ENCODE measurements around the gene XCL2.

DNA sequence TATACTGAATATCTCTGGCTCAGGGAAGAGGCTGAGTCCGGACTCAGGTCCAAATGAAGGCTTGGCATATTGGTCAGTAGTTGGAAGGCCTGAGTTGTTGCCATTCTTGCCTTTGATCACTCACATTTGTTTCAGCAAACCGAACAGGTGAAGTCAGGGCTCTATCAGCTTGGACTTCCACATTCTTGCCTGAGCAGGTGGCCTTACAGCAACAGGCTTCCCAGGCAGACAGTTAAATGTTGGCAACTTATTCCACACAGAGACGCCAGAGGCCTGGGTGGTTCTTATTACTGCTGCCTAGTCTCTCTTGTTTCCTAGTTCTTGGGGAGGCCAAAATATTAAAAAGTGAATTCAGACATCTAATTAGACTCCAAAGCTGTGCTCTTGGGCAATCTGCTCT, 36.6 kb downstream of the XCL2 start:
- TF ChIP-seq, protein P1, sequence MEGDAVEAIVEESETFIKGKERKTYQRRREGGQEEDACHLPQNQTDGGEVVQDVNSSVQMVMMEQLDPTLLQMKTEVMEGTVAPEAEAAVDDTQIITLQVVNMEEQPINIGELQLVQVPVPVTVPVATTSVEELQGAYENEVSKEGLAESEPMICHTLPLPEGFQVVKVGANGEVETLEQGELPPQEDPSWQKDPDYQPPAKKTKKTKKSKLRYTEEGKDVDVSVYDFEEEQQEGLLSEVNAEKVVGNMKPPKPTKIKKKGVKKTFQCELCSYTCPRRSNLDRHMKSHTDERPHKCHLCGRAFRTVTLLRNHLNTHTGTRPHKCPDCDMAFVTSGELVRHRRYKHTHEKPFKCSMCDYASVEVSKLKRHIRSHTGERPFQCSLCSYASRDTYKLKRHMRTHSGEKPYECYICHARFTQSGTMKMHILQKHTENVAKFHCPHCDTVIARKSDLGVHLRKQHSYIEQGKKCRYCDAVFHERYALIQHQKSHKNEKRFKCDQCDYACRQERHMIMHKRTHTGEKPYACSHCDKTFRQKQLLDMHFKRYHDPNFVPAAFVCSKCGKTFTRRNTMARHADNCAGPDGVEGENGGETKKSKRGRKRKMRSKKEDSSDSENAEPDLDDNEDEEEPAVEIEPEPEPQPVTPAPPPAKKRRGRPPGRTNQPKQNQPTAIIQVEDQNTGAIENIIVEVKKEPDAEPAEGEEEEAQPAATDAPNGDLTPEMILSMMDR (IDR thresholded peaks at IDR 0.05 in 2 of 3, conservative IDR thresholded peaks at IDR 0.05 in 1 of 3; ENCODE audit: borderline replicate concordance in 1 of 3, insufficient read depth in 1 of 3, low read depth in 2 of 3, low read length in 2 of 3) = no peak
- no peak for TF ChIP-seq YY1 (IDR thresholded peaks at IDR 0.05; ENCODE audit: extremely low read depth, insufficient replicate concordance, low read depth, low read length)
- no peak for TF ChIP-seq POLR2A (IDR thresholded peaks at IDR 0.05; ENCODE audit: borderline replicate concordance, extremely low read depth, insufficient read depth, insufficient read length)

All from HCT116 (cell line).